CD4-positive, alpha-beta T cell treated with Interleukin-15 for 4 hours (primary cell): ENCODE measurements around the gene CHN1.

ENCODE experiments used
- DNase-seq: peaks from one replicate; pipeline ENCODE4 v3.0.0-alpha.2; 2020; ENCODE audit warnings: low spot score

Gene CHN1

DNA sequence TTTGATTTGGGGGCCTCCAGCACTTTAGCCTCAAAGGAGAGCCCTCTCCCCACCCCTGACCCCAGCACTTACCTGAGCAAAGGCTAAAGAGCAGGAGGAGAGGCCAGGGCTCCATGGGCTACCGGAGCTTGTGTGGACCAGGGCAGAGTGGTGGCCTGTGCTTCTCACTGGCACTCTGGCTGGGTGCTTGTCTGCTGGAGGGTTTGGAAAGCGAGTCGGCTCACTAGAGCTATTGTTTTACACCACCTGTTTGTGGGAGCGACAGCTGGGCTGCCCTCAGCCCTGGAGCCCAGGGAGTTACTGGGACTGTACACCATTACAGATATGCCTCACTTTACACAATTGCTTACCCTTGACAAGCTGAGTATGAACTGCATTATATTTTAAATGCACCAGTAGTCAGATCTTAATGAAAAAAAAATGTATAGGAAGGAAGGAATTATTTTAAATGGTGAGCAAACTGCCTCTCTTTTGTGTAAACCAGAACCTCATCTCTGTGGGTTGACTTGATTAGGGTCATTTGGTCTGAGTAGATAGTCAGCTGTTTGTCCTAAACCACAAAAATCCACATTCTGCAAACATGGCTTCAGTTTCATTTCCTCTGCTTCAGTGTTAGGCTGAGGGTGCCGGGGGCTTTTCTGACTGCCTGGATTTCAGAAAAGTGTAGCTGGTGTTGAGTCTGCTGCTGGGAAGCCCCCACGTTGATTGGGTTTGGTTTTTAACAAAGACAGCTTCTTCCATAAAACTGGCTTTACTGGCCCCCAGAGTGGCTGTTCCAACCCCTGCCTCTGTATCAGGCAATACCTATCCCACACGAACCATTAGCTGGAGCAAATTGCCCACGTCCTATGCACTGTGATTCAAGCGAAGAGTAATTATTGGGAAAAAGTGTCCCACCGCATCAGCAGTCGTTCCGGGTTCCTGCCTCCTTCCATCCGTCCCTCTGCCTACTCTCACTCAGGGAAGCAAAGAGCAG lies 240.6 kb downstream of the CHN1 start, which contains the start of gene CHRNA1:
CHRNA1 (minus strand) TSS at position 193 of the 976 bp plus-strand sequence; CDS start at position 115, 78 bp downstream.
- no peak for DNase-seq

DNA sequence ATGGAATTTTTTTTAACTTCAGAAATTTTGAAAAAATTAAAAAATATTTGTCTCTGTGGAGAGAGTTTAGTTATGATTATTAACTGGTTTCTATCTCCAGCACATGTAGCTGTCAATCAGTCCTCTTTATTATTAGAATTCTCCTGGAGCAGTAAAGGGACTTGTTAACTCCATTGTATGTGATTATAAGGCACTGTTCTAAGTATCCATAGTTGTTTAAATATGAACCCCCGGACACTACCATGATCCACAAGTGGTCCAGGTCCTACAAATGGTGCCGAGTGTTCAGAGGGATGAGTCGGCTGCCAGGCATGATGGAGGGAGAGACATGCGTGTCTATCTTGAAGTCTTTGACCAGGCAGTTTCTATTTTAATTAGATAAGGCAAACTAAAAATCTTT lies 241.4 kb downstream of the CHN1 start:
- DNase-seq: no peak

DNA sequence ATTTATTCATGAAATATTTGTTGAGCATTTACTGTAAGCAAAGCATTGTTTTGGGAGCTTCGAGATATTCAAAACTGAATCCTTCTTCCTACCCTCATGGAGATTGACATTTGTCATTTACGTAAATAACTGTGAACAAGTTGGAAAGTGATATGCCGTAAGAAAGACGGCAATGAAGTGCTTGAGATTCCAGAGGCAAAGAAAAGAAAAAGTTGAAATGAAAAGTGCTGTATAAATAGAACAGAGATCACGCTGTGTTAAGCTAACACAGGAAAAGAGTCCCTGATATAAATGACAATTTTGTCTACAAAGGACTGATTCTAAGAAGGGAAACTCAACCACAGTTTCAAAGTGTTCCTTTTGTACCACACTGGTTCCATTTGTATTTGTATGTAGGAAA lies 242.7 kb downstream of the CHN1 start:
- DNase-seq: no peak

DNA sequence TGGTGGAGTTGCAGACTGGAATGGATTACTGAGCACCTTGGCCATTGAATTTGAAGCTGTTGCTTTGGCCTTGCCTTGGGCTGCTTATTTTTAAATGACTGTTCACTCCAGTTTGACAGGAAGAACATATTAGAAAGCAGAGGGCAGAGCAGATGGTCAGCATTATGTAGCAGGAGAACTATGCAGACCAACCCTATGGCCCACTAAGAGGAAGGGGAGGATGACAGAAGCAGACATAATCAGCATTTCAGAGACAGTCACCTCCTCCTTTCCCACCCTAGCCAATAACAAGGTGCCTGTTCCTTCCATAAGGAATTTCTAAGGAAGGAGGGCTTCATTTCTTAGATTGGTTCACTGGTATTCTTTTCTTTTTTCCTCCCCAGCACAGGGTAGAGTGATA lies 243.3 kb downstream of the CHN1 start:
- DNase-seq: no peak

DNA sequence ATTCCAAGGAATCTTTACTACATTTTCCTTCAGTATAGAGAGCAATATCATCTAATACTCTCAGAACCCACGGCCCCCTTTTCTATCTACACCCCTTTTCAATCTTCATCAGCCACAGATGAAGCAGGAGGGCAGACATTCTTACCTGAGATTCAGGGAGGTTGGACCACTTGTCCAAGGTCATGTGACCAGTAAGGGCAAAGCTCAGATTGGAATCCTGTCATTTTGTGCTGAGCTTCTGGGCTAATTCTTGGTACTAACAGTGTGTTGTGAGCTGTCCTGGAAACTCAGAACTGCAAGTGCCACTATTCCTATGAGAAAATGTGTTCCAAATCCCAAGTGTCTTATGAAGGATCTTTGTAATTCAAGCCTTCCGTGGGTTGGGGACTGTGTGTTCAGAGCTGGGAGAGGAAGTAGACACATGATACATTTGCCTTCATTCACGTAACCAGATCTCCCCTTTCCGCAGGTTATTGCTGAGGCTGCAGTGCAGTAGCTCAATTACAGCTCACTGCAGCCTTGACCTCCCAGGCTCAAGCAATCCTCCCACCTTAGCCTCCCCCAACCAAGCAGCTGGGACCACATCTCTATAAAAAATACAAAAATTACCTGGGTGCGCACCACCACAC lies 244.2 kb downstream of the CHN1 start:
- no peak for DNase-seq

DNA sequence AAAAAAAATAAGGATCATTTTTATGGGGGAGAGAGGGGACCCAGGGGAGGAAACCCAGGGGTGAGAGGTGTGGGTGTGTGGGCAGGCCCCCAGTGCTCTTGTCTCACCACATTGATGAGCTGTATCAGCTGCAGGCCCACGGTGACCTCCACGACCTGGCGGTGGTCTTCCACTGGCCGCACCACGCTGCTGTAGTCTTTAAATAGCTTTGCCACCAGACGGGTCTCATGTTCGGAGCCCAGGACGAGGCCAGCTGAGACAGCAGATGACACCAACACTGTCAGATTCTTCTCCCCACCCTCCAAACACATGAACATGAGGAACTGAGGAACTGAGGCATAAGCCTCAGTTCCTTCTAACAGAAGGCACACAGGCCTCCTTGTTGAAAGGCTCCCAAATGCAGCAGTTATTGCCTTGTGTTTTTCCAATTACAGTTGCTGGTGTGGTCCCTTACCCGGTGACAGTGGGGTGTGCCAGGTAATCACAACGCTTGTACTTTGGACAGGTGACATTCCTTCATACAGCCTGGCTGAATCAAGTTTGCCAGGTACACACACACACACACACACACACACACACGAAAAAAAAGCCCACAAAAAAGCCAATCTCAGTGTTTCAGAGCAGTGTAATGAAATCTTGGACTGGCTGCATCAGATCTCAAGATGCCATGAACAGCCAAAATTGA lies 245.7 kb downstream of the CHN1 start:
- DNase-seq: no peak

DNA sequence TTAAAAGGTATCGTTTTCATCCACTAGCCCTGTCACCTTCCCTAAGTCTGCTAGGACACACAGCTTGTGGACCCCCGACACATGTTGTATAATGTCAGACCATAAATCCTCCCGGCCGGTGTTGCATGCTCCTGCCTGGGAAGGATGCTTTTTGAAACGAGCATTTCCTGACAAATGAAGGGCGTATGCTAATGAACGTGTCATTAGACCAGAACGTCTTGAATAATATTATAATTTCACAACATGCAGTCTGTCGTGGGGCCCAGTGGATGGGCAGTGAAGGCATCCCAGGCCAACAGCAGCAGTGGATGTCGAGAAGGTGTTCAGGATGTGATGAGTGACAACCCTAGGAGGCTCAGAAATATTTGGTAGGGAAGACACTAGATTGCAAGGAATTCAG lies 248.4 kb downstream of the CHN1 start:
- no peak for DNase-seq

DNA sequence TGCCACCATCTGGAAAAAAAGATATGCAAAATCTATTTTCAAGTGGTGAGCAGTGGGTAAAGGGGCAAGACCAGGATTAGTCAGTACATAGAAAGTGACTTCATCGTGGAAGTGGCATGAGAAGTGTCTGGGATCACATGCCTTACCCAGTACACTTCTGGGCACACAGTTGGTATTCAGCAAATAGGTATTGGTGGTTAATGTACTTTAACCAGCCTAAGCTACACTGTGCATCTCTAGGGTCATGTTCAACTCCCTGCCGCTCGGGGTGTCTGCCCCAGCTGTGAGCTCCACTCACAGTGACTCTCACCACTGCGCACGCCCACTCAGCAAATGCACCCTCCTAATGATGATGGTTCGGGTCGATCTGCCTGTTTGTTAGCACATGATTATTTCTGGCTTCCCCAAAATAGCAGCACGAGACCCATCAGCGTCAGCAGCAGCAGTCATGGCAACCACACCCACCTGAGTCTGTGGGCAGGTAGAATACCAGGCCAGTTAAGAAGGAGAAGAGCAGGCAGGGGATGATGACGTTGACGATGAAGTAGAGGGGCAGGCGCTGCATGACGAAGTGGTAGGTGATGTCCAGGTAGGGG lies 252.0 kb downstream of the CHN1 start:
- peak; percentile 10 for DNase-seq

DNA sequence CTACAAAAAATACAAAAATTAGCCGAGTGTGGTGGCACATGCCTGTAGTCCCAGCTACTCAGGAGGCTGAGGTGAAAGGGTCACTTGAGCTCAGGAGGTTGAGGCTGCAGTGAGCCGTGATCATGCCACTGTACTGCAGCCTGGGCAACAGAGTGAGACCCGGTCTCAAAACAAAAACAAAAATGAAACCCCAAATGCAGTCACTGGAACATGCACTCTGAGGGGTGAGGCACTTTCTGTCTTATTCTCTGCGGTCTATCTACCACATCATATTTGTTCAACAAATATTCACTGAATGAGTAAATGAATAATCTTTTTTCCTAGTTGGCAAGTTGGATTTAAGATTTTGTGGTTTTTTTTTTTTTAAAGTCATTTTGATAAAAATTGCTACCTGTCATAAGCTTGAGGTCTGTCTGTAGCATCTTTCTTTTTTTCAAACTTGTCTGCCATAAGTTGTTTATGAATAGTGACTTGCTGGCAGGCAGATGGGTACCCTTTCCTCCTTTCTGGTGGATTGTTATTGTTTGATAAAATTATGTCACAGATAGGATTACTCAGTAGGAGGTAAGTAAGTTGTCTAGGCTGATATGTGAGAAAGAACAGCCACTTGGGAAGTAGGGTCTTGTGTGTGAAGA lies 252.7 kb downstream of the CHN1 start:
- DNase-seq: peak; percentile 44

DNA sequence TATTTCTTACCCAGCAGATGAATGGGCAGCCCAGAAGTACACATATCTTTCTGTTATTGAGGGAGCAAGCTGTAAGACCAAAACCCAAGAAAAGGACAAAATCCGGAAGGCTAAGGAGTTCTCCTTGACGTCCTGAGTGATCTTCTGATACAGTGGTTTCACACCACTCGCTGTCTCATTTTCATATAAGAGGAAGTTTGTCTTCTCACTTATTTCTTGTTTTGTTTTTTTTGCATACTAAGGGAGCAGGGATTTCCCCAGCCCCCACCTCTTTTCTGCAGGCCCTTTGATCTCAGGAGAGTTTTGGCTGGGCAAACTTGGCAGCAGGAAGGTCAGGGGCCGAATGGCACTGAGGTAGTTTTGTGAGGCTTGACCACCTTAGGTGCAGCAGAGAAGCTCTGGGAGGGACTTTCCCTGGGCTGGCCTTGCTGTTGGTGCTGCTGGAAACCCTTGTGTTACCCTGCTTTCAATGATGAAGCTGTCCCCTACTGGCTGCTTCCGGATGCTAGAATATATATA lies 254.2 kb downstream of the CHN1 start:
- DNase-seq: peak; percentile 30

DNA sequence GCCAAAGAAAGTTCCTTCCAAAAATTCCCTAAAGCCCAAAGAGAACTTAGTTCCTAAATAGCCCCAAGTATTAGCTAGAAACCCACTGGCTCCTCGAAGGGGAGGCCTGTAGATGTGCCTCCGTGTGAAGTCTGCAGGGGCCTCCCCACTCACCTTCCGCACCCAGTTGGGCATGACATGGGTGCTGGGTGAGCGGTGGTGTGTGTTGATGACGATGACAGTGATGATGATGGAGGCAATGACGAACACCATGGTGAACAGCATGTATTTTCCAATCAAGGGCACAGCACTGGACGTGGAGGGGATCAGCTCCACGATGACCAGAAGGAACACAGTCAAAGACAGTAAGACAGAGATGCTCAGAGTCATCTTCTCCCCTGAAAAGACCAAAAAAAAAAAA lies 255.4 kb downstream of the CHN1 start:
- DNase-seq: no peak

DNA sequence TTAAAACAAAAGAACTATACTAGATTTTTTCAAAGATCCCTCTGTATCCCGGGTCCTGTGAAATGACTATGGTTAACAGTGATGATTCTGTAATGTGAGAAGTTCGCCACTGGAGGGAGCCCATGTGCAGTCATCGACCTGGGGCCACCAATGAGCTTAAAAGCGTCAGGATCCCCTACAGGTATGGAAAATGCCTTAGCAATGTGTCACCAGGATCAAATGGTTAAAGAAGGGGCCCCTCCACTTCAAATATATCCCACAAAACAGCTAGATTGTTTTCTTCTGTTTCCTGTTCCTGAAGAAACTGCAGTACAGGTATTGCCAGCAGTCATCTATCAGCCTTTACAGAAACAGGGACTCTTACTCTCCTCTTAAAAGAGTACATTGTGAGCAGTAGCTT lies 256.2 kb downstream of the CHN1 start:
- DNase-seq: peak; percentile 74
